ENCODE results near the gene KRTAP2-3.

DNA sequence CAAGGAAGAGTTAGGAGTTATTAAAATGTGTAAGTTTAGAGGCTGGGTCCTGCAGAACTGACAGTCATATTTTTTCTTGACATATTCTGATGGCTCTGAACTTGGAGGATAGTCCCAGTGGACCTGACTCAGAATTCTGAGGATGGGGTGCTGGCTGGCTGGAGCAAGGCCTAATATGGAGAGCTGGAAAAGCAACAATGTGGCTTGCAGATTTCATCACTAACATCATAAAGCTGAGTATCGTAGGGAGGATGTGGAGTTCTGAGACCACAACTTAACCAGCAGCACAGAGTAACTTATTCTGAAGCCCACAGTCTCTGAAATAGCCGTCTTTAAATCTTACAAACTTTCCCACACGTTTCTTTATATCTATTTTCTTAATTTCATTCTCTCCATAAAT, 35.2 kb downstream of the KRTAP2-3 start:
- TF ChIP-seq, protein P1, sequence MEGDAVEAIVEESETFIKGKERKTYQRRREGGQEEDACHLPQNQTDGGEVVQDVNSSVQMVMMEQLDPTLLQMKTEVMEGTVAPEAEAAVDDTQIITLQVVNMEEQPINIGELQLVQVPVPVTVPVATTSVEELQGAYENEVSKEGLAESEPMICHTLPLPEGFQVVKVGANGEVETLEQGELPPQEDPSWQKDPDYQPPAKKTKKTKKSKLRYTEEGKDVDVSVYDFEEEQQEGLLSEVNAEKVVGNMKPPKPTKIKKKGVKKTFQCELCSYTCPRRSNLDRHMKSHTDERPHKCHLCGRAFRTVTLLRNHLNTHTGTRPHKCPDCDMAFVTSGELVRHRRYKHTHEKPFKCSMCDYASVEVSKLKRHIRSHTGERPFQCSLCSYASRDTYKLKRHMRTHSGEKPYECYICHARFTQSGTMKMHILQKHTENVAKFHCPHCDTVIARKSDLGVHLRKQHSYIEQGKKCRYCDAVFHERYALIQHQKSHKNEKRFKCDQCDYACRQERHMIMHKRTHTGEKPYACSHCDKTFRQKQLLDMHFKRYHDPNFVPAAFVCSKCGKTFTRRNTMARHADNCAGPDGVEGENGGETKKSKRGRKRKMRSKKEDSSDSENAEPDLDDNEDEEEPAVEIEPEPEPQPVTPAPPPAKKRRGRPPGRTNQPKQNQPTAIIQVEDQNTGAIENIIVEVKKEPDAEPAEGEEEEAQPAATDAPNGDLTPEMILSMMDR (conservative IDR thresholded peaks at IDR 0.05; ENCODE audit: low read depth in 2 of 2) = no peak
- TF ChIP-seq POLR2AphosphoS5 (IDR thresholded peaks at IDR 0.05; ENCODE audit: low read depth) (no peak), EZH2 (IDR thresholded peaks at IDR 0.05; ENCODE audit: low read depth, unreplicated experiment) (no peak), EZH2phosphoT487 (IDR thresholded peaks at IDR 0.05; ENCODE audit: unreplicated experiment) (no peak), JUNB (IDR thresholded peaks at IDR 0.05; ENCODE audit: unreplicated experiment) (no peak)
- TF ChIP-seq, protein P2, sequence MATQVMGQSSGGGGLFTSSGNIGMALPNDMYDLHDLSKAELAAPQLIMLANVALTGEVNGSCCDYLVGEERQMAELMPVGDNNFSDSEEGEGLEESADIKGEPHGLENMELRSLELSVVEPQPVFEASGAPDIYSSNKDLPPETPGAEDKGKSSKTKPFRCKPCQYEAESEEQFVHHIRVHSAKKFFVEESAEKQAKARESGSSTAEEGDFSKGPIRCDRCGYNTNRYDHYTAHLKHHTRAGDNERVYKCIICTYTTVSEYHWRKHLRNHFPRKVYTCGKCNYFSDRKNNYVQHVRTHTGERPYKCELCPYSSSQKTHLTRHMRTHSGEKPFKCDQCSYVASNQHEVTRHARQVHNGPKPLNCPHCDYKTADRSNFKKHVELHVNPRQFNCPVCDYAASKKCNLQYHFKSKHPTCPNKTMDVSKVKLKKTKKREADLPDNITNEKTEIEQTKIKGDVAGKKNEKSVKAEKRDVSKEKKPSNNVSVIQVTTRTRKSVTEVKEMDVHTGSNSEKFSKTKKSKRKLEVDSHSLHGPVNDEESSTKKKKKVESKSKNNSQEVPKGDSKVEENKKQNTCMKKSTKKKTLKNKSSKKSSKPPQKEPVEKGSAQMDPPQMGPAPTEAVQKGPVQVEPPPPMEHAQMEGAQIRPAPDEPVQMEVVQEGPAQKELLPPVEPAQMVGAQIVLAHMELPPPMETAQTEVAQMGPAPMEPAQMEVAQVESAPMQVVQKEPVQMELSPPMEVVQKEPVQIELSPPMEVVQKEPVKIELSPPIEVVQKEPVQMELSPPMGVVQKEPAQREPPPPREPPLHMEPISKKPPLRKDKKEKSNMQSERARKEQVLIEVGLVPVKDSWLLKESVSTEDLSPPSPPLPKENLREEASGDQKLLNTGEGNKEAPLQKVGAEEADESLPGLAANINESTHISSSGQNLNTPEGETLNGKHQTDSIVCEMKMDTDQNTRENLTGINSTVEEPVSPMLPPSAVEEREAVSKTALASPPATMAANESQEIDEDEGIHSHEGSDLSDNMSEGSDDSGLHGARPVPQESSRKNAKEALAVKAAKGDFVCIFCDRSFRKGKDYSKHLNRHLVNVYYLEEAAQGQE (IDR thresholded peaks at IDR 0.05; ENCODE audit: unreplicated experiment) = no peak

All from GM23338 (cell line).